Kidney tubule cell (primary cell): ENCODE data around the gene TKTL2.

ENCODE experiments used
- DNase-seq: peaks from one replicate; pipeline ENCODE4 v3.0.0-alpha.2; 2018; ENCODE audit warnings: low spot score

Gene TKTL2, protein sequence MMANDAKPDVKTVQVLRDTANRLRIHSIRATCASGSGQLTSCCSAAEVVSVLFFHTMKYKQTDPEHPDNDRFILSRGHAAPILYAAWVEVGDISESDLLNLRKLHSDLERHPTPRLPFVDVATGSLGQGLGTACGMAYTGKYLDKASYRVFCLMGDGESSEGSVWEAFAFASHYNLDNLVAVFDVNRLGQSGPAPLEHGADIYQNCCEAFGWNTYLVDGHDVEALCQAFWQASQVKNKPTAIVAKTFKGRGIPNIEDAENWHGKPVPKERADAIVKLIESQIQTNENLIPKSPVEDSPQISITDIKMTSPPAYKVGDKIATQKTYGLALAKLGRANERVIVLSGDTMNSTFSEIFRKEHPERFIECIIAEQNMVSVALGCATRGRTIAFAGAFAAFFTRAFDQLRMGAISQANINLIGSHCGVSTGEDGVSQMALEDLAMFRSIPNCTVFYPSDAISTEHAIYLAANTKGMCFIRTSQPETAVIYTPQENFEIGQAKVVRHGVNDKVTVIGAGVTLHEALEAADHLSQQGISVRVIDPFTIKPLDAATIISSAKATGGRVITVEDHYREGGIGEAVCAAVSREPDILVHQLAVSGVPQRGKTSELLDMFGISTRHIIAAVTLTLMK

DNA sequence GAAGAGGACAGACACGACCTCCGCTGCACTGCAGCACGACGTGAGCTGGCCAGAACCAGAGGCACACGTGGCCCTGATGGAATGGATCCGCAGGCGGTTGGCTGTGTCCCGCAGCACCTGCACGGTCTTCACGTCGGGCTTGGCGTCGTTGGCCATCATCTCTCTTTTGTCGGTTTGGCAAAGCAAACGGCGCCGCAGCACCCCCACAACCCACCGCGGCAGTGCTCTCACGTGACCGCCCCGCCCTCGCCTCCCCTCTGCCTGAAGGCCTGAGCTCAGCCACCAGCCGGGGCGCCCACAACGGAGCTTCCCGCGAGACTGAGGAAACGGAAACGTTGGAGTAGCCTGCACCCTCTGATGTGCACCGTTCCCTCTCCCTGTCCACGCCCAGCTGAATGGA, at the start of gene TKTL2:
TSS of gene TKTL2 (minus strand) at position 179 of the 400 bp plus-strand sequence. CDS start at position 159, 20 bp downstream.
- no peak for DNase-seq

GRCh38 chr4:163515198-163515597, 41.6 kb upstream of the TKTL2 start:
- DNase-seq: no peak

- no peak for DNase-seq
These were observed 31.8 kb upstream of the TKTL2 start for GRCh38 chr4:163505374-163505773.

- DNase-seq: no peak
These were observed 27.0 kb upstream of the TKTL2 start for GRCh38 chr4:163500586-163500985.

- peak; percentile 12 for DNase-seq
These were observed 22.3 kb upstream of the TKTL2 start for GRCh38 chr4:163495900-163496299.

DNA sequence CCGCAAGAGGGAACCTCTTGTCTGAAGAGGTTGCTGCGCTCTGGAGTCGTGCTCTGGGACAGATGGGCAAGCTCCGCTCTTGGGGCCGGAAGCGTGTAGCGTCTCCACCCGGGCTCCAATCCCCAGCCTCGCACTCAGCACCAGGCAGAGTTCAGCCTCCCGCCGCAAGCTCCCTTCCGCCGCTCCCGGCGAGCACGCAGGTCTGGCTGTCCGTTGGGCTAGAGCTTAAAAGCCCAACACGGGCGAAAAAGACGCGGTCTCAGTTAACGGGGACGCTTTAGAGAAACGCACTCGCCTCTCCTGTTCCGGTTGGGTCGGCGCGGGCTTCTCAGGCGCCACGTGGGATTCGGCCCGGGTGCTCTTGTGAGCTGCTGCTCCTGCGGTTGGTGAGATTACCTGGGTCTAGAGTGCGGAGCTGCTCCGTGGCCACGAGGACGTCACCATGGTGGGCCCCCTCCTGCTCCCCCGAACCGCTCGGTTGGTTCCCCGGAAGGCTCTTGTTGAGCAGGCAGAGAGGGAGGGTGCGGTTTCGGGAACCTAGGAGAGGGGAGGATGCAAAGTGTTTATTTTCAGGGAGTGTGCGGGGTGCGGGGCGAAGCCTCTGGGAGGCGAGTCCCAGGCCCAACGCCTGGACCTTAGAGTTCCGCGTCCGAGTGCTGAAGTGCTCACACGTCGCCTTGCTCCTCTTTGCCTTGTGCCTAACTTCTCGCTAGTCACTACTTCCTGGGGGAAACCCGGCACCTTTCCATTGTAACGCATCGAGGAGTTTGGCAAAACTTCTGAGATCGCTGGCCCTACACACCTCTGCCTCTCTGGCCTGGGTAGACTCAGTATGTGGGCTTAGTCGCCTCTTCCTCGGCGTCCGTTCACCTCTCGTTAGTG, 21.0 kb upstream of the TKTL2 start, which contains the start of gene TMA16:
TSS of gene TMA16 (plus strand) at position 331 of the 882 bp plus-strand sequence. CDS start at position 443, 112 bp downstream.
- peak; percentile 96 for DNase-seq

DNA sequence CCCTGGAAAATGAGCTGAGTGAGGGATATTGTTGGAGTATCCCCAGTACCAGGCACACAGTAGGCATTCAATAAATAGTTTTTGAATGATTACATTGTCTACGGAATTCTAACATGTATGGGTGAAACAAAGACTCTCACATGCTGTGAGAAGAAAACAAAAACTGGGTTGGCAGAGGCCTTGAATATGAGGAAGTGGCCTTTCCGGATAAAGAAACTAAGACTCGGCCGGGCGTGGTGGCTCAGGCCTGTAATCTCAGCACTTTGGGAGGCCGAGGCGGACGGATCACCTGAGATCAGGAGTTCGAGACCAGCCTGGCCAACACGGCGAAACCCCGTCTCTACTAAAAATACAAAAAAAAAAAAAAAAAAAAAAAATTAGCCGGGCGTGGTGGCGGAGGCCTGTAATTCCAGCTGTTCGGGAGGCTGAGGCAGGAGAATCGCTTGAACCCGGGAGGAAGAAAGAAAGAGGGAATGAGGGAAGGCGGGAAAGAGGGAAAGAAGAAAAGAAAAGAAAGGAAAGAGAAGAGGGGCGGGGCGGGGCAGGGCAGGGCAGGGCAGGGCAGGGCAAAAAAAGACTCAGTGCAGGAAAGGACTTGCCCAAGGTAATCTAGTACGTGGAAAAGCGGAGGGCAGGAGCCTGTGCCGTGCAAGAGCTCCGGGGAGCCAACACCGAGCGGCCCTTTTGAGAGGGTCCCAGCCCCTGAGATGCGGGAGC, 20.2 kb upstream of the TKTL2 start:
- no peak for DNase-seq

DNA sequence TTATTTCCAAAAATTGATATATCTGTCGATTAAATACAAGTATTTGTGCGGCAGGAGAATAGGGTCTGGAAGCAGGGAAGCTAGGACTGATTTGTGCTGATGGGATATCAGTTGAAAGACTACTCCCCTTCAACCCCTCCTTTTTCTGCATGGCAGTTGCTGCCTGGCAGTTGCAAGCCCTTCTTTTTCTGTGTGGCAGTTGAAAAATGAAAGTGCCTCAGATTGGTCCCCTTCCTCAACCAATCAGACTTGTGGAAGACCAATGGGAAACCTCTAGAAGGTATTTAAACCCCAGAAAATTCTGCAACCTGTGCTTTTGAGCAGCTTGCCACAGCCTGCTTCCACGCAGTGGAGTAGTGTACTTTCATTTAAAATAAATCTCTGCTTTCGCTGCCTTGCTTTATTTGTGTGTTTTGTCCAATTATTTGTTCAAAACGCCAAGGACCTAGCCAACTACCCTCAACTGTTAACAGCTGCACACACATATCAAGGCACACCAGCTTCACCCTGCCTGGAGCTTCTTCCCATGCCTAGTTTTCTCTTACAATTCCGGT, 19.5 kb upstream of the TKTL2 start:
- no peak for DNase-seq

DNA sequence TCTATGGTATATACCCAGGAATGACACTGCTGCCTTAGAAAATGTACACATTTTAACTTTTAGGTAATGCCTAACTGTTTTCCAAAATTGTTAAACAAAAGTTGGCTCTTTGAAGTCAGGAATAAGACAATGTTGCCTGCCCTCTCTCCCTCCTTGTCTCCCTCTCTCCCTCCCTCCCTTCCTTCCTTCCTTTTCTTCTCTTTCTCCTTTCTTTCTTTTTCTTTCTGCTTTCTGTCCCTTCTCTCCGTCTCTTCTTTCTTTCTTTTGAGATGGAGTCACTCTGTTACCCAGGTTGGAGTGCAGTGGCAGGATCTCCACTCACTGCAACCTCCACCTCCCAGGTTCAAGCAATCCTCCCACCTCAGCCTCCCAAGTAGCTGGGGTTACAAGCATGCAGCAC, 16.4 kb upstream of the TKTL2 start:
- DNase-seq: no peak

DNA sequence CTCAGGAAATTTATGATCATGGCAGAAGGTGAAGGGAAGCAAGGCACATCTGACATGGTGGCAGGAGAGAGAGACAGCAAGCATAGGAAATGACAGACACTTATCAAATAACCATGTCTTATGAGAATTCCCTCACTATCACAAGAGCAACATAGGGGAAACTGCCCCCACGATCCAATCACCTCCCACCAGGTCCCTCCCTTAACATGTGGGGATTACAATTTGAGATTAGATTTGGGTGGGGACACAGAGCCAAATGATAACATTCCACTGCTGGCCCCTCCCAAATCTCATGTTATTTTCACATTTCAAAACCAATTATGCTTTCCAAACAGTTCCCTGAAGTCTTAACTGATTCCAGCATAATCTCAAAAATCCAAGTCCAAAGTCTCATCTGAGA, 12.8 kb upstream of the TKTL2 start:
- no peak for DNase-seq

DNA sequence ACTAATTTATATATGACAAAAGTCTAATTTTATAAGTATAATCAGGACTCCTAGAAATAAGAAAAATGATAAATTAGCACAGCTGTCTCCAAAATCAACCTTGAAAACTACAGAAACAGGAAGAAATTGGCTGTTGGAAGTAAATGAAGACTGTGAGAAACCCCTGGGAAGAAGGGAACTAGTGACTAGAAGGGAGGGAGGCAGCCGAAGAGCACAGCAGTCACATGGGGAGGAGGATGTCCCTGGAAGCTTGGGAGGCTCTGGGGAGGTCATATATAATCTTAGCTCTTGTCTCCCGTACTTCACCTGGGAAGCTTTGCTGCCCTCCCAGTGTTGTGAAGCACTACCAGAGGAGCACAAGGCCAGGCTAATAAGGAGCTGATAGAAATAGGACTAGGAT, 12.0 kb upstream of the TKTL2 start:
- no peak for DNase-seq

DNA sequence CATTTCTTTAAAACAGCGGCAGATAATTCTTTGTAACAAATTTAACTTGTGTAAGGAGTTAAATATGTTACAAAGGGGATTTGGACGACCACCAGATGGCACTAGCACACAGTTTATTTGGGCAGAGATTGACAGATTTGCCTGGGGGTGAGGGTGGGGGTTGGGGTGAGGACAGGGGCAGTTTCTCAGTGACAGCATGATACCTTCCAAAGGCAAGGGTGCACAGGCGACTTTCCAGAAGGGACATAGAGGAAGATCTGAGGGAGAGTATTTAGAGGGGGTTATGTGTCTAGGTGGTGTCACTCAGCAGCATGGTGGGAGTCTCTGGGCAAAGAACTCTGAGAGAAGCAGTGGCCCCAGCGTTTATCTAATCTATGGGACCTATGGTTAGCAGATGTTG, 11.4 kb upstream of the TKTL2 start:
- DNase-seq: peak; percentile 47

DNA sequence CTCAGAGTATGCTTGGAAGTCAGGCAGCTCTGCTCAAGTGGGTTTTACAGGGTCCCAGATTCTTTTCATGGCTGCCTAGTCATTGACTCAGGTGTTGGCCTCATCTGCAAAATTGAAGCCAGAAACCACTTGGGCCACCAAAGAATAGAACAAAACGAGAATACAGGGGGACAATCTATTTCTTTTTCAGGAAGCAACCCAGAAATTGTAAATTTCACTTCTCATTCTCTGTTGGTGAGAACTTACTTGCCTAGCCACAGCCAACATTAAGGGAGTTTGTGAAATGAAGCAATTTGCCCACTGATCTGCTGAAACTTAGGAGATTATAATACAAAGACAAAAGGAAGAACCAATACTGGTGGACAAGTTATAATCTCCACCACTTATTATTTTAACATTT, 8.6 kb upstream of the TKTL2 start:
- no peak for DNase-seq

GRCh38 chr4:163476761-163477438, 3.3 kb upstream of the TKTL2 start:
- DNase-seq: no peak

DNA sequence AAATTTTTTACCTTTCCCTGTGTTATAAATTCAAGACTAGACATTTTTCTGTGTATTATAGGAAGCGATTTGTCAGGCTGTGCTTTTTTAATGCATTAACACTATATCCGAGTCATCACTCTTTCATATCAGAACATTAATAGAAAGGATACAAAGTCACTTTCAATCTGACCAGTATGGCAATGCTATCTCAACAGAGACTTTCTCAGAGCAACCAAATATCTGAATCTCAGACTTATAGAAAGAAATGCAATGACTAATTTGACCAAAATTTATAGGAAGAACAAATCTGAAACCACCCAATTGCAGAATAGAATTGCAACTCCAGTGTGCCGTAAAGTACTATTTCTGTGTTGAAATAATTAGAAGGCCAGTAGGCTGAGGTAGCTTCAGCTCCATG, 473 bp upstream of the TKTL2 start:
- no peak for DNase-seq

GRCh38 chr4:163473130-163473529, 424 bp downstream of the TKTL2 start:
- DNase-seq: no peak

- no peak for DNase-seq
These were observed 3.2 kb downstream of the TKTL2 start for GRCh38 chr4:163470391-163470790.

DNA sequence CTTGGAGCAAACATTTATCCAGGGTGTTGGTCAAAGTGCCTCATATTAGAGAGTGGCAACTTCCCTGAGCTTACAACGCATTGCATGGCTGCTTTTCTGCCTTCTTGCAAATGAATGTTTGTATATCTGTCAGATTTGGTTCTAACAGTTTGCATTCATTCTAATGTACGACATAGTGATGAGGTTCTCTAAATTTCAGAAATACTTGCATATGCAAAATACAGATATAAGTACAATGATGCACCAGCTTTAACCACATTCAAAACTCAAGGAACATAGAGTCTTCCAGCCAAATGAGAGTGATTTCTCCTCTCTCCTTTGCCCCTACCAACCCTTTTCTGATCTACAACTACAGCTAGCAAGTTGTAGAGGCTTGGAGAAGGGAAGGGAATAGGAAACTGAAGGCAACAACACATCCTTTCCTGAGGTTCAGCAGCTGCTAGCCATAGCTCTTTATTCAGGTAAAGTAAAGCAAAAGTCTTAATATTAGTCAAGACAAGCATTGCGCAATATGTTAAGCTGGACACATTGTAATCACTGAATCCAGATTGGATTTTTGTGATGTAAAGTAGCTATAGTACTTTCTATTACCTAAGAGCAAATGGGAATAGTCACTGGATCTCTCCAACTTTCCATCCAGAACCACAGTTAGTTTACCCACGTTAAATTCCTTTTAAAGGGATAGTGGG, 6.3 kb downstream of the TKTL2 start:
- DNase-seq: no peak

DNA sequence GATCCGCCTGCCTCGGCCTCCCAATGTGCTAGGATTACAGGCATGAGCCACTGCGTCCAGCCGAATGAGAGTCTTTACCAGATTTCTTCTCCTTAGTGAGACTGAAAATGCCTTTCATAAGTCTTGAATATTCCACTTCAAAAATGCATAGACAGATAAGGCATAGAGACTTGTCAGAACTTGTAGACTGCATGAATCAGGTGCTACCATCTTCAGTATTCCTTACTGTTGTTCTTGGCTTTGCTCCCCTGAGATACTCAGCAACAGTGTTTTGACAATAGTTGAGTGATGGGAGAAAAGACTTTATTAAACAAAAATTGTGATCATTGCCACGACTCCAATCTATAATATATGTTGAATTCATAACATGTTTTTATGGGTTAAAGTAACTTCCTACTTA, 11.0 kb downstream of the TKTL2 start:
- DNase-seq: no peak

DNA sequence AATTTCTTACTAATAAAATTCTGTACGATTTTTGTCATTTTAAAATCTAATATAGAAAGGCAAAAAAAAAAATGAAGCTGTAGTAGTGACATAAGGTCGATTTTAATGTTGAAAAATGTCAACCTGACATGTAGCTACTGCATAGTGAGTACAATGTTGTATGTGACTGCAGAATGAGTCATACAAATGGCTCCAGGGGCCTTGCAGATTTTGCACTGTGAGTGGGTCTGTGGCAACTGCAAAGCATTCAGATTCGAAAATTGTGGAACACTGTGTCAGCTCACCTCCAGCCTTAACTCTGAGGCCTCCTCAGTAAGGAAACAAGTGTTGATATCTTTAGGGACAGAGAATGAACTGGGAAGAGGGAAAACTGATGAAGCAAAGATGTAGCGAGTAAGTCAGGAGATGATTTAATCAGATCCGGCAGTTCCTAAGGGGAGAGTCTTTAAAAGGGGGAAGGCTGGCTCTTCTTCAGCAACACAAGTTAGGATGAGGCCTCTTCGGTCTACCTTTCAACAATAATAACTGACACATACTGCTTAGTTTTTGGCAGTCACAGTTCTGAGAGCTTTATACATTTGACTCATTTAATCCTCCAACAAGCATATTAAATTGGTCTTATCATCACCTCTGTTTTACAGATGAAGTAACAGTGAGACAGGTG, 24.9 kb downstream of the TKTL2 start:
- DNase-seq: peak; percentile 47
